KMS-11 (cell line): ENCODE data around the gene ACO2.

Experiments used
- H2AFZ ChIP-seq: fragments of 200-600 bp; sonication (generic); 2 replicates; pipeline ENCODE4 v1.6.1; 2016; ENCODE audit warnings: antibody characterized with exemption, mixed run types, low read depth
- H3K27ac ChIP-seq: fragments of 200-600 bp; sonication (generic); 2 replicates; pipeline ENCODE4 v1.6.1; 2016; ENCODE audit warnings: mild to moderate bottlenecking, mixed run types
- H3K27me3 ChIP-seq: fragments of 200-600 bp; sonication (generic); 2 replicates; pipeline ENCODE4 v1.6.1; 2017; ENCODE audit warnings: mild to moderate bottlenecking, low read depth, mixed run types, moderate library complexity; ENCODE audit not compliant: insufficient read depth
- H3K36me3 ChIP-seq: fragments of 200-600 bp; sonication (generic); 2 replicates; pipeline ENCODE4 v1.6.1; 2017; ENCODE audit warnings: mild to moderate bottlenecking, mixed run types; ENCODE audit not compliant: insufficient read depth
- H3K4me1 ChIP-seq: fragments of 200-600 bp; sonication (generic); 2 replicates; pipeline ENCODE4 v1.6.1; 2016; ENCODE audit warnings: mild to moderate bottlenecking, low read depth, mixed run types; ENCODE audit not compliant: poor library complexity, severe bottlenecking
- H3K4me2 ChIP-seq: fragments of 200-600 bp; sonication (generic); 2 replicates; pipeline ENCODE4 v1.7.0; 2016; ENCODE audit warnings: mild to moderate bottlenecking, mixed run types
- H3K4me3 ChIP-seq: fragments of 200-600 bp; sonication (generic); IDR thresholded peaks from 2 replicates; pipeline ENCODE4 v1.6.1; 2017; ENCODE audit warnings: low read depth, low read length, mixed read lengths; ENCODE audit not compliant: insufficient read depth
- H3K79me2 ChIP-seq: fragments of 200-600 bp; sonication (generic); 2 replicates; pipeline ENCODE4 v1.6.1; 2016; ENCODE audit warnings: low read depth, mixed run types; ENCODE audit not compliant: insufficient read depth
- H3K9ac ChIP-seq: fragments of 200-600 bp; sonication (generic); 2 replicates; pipeline ENCODE4 v1.6.1; 2016; ENCODE audit warnings: mild to moderate bottlenecking, mixed run types
- H4K20me1 ChIP-seq: fragments of 200-600 bp; sonication (generic); 2 replicates; pipeline ENCODE4 v1.6.1; 2016; ENCODE audit warnings: mild to moderate bottlenecking, mixed run types; ENCODE audit not compliant: insufficient read depth
- TF ChIP-seq, protein P1 (sequence below): fragments of 200-600 bp; sonication (generic); conservative IDR thresholded peaks from 2 replicates; pipeline ENCODE4 v1.6.1; 2017; ENCODE audit warnings: low read depth, mild to moderate bottlenecking, antibody characterized with exemption, low read length, moderate library complexity, mixed read lengths

Gene ACO2

GRCh38 chr22:41469218-41469851 lies 418 bp downstream of the ACO2 start:
- Histone ChIP-seq H3K36me3 (peaks cover 9% of the 10 kb centered on the region; the same call in 1 of the 2 replicates), H3K27ac (peak overlapping the region; percentile 90), H3K27me3 (no peaks in the 10 kb centered on the region)

DNA sequence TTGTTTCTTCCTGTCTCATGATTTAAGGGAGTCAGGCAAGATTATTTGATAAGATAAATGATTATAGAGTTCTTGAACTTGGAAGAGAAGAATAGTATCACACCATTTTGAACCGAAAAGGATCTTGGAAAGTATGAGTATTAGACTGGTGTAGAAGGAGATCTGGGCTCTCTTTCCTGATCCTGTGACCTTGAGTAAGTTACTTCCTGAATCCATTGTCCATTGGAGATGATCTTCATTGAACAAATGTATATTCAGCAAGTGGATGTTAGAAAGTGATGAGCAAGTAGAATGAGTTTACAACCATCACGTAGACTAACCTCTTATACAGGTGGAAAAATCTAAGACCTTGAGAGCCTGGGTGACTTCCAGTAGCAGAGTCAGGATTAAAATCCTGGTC lies 2.0 kb downstream of the ACO2 start:
- Histone ChIP-seq H3K27ac (no peak overlapping the region), H3K36me3 (peaks cover 9% of the 10 kb centered on the region; the same call in 1 of the 2 replicates), H3K27me3 (no peaks in the 10 kb centered on the region), H3K4me3 (no peak overlapping the region), H3K4me2 (peak overlapping the region; percentile 22; the same call in 1 of the 2 replicates), H4K20me1 (no peaks in the 10 kb centered on the region), H3K9ac (no peak overlapping the region), H3K79me2 (peaks cover 89% of the 10 kb centered on the region), H2AFZ (no peak overlapping the region), H3K4me1 (peaks cover 52% of the 10 kb centered on the region)
- TF ChIP-seq, protein P1, sequence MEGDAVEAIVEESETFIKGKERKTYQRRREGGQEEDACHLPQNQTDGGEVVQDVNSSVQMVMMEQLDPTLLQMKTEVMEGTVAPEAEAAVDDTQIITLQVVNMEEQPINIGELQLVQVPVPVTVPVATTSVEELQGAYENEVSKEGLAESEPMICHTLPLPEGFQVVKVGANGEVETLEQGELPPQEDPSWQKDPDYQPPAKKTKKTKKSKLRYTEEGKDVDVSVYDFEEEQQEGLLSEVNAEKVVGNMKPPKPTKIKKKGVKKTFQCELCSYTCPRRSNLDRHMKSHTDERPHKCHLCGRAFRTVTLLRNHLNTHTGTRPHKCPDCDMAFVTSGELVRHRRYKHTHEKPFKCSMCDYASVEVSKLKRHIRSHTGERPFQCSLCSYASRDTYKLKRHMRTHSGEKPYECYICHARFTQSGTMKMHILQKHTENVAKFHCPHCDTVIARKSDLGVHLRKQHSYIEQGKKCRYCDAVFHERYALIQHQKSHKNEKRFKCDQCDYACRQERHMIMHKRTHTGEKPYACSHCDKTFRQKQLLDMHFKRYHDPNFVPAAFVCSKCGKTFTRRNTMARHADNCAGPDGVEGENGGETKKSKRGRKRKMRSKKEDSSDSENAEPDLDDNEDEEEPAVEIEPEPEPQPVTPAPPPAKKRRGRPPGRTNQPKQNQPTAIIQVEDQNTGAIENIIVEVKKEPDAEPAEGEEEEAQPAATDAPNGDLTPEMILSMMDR, result no peak

More at GRCh38 chr22:41469218-41469851, 418 bp downstream of the ACO2 start:
- peaks cover 76% of the 10 kb centered on the region for H3K79me2 ChIP-seq
- peak overlapping the region; percentile 86 for H3K9ac ChIP-seq
- TF ChIP-seq, protein P1, result no peak
- peaks cover 45% of the 10 kb centered on the region for H3K4me1 ChIP-seq
- peak overlapping the region; percentile 86 for H3K4me2 ChIP-seq
- no peaks in the 10 kb centered on the region for H4K20me1 ChIP-seq
- no peak overlapping the region for H3K4me3 ChIP-seq
- H2AFZ ChIP-seq, result peak overlapping the region; percentile 84; the same call in 1 of the 2 replicates

GRCh38 chr22:41471568-41471967 lies 2.7 kb downstream of the ACO2 start:
- Histone ChIP-seq H3K4me3 (no peak overlapping the region), H3K9ac (no peak overlapping the region), H2AFZ (no peak overlapping the region), H3K27ac (no peak overlapping the region), H3K36me3 (peaks cover 5% of the 10 kb centered on the region; the same call in 1 of the 2 replicates), H3K4me1 (peaks cover 48% of the 10 kb centered on the region), H3K27me3 (no peaks in the 10 kb centered on the region), H3K79me2 (peaks cover 89% of the 10 kb centered on the region), H3K4me2 (no peak overlapping the region), H4K20me1 (no peaks in the 10 kb centered on the region)
- TF ChIP-seq, protein P1, result no peak

DNA sequence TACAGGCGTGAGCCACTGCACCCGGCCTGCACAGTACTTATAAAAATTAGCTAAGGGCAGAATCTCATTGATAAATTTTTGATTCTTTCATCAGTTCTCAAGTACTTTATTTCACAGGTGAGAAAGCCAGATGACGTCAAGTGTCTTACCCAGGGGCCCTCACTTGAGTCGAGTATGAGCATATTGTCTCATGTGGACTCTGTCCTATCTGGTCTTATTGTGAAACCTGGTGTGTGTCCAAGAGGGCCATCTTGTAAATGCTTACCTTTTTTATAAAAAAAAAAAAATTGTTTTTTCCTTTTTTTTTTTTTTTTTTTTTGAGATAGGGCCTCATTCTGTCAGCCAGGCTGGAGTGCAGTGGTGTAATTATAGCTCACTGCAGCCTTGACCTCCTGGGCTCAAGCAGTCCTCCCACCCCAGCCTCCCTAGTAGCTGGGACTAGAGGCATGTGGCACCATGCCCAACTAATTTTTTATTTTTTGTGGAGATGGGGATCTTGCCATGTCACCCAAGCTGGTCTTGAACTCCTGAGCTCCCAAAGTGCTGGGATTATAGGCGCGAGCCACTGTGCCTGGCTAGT lies 6.0 kb downstream of the ACO2 start:
- H3K4me1 ChIP-seq, result peaks cover 31% of the 10 kb centered on the region
- peaks cover 97% of the 10 kb centered on the region for H3K79me2 ChIP-seq
- no peak overlapping the region for H3K4me2 ChIP-seq
- H3K9ac ChIP-seq, result no peak overlapping the region
- TF ChIP-seq, protein P1, result no peak
- no peak overlapping the region for H2AFZ ChIP-seq
- H3K27ac ChIP-seq, result no peak overlapping the region
- no peaks in the 10 kb centered on the region for H4K20me1 ChIP-seq
- no peaks in the 10 kb centered on the region; the same call in 1 of the 2 replicates for H3K36me3 ChIP-seq
- H3K27me3 ChIP-seq, result no peaks in the 10 kb centered on the region
- H3K4me3 ChIP-seq, result no peak overlapping the region
